Measurements from ENCODE around the gene MB21D2.

MB21D2 gene

GRCh38 chr3:192884777-192885773, 32.6 kb downstream of the MB21D2 start:
- TF ChIP-seq CTCF (conservative IDR thresholded peaks at IDR 0.05; ENCODE audit: low read depth, low read length): no peak
- no peak for DNase-seq (ENCODE audit: low read depth)
- no peak overlapping the region for H3K4me3 ChIP-seq (ENCODE audit: low read length)

DNA sequence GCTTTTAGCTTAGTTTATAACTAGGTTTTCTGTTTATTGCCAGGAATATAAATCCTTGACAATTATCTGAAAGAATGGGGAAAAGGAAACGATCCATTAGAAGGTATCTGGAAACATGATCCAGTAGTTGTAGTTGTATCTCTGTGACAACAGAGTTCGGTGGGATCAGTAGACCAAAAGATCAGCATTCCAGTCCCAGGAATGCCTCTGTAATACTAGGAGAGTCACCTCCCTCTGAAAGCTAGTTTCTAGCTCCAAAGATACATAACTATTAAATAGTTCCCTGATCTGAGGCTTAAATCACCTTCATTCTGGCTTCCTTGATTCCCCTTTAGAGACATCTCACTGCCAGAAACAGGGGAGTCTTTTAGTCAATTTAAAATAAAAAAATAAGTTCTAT, 34.1 kb downstream of the MB21D2 start:
- DNase-seq (ENCODE audit: low read depth): no peak
- no peak overlapping the region for H3K4me3 ChIP-seq (ENCODE audit: low read length)
- TF ChIP-seq CTCF (conservative IDR thresholded peaks at IDR 0.05; ENCODE audit: low read depth, low read length): no peak

DNA sequence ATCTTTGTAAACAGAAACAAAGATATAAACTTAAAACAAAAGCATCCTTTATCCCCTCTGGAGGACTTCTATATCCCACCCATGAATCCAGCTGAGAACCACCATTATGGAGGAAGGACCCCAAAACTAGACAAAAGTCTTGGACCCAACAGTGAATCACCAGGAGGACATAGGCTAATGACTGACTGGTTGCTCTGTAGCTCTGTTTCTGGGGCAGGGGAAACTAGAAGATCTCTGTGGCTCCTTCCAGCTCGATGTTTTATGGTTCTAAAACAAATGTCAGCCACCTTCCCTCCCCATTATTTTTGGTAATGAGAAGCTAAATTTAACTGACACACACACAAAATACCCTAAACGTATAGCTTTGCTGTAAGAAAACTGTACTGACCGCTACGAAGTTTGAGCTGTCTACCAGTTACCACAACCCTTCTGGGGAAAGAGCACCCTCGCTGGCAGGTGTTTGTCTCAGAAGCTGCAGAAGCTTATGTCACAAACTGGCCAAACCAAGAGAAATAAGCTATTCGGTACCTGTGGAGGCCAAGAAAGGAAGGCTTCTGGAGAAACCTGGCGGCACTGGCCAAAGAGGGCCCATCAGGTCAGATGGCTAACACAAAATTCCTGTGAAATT, 36.4 kb downstream of the MB21D2 start:
- no peak for TF ChIP-seq CTCF (conservative IDR thresholded peaks at IDR 0.05; ENCODE audit: low read depth, low read length)

DNA sequence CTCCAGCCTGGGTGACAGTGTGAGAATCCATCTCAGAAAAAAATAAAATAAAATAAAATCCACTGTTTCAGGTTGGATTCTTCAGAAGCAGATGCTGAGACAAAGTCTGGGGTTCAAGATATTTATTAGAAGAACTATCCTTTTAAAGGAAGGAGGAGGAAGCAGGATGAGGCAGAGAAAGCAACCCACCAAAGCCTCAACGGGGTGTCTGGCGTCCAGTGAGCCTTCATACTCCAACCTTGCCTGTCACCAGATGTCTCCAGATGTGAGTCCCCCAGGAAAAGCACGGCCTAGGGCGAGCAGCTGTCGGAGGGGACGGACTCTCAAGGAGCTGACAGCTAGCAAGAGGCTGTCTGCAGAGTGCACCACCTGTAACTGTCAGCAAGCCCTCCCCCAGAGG, 37.3 kb downstream of the MB21D2 start:
- H3K4me3 ChIP-seq (ENCODE audit: low read length): no peak overlapping the region
- TF ChIP-seq CTCF (conservative IDR thresholded peaks at IDR 0.05; ENCODE audit: low read depth, low read length): no peak
- DNase-seq (ENCODE audit: low read depth): no peak

More for the DNA sequence above, 36.4 kb downstream of the MB21D2 start:
- no peak overlapping the region for H3K4me3 ChIP-seq (ENCODE audit: low read length)
- DNase-seq (ENCODE audit: low read depth): no peak

GRCh38 chr3:192879346-192880031, 38.2 kb downstream of the MB21D2 start:
- no peak for TF ChIP-seq CTCF (conservative IDR thresholded peaks at IDR 0.05; ENCODE audit: low read depth, low read length)
- DNase-seq (ENCODE audit: low read depth): peak; percentile 92
- H3K4me3 ChIP-seq (ENCODE audit: low read length): no peak overlapping the region

- TF ChIP-seq CTCF (conservative IDR thresholded peaks at IDR 0.05; ENCODE audit: low read depth, low read length): no peak
- H3K4me3 ChIP-seq (ENCODE audit: low read length): no peak overlapping the region
- DNase-seq (ENCODE audit: low read depth): no peak
Measured at GRCh38 chr3:192875971-192876565, 41.6 kb downstream of the MB21D2 start.
